HL-60/S4 (cell line): ENCODE results near the gene HADHA.
"Not testable (repeated sequence)": the region's sequence is repeated elsewhere in the genome, so short reads cannot be mapped to it uniquely, and the experiment has no call there.

Experiments
- in situ Hi-C: fragments of 300-500 bp; cut with MboI; formaldehyde crosslinking; loops from 2 replicates; pipeline ENCODE4 v1.14.3; 2022; ENCODE audit warnings: low sequenced_read_pairs

Gene HADHA

DNA sequence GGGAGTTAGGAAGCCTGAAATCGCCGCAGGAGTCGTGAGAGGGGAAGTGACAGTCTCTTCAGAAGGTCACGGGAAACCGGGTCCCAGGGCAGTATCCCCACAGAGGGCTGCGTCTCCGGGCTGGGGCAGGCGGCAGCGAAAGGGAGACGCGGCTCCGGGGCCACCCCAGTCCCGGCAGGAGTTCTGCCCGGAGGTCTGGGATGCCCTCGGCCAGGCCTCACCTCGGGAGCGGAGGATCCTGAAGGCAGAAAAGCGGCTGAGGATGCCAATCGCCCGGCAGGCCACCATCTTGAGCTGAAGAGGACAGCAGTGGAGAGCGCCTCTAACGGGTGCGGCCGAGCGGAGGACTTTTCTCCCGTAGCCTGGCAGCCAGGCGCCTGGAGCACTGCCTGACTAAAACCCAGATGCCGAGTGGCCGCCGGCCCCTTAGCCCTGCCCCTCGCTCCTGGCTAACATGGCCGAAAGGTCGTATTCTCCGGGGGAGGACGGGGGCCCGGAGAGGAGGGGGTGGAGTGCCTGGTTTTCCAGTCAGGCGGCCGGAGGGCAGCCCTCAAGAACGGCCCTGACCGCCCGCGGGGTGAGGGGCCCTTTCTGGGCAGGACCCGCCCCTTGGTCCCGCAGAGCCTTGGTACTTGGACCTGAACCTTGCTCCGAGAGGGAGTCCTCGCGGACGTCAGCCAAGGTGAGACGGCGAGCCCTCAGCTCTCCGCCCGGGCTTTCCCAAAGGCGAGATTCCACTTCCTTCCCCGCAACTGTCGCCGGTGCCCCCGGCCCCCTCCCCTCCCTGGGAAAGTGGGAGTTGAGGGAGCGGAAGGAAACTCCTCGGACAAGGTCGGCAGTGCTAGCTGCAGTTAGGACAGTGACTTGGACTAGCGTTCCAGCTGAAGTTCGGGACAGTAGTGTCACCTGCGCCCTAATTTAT, at the start of gene HADHA, which contains the start of gene HADHB:
TSS of gene HADHA (minus strand) at position 324 of the 922 bp plus-strand sequence. CDS start at position 288, 36 bp downstream.
TSS of gene HADHB (plus strand) at position 631 of the 922 bp plus-strand sequence. CDS start 9,316 bp downstream, outside the sequence.
- in situ Hi-C loops, result no loop called here

DNA sequence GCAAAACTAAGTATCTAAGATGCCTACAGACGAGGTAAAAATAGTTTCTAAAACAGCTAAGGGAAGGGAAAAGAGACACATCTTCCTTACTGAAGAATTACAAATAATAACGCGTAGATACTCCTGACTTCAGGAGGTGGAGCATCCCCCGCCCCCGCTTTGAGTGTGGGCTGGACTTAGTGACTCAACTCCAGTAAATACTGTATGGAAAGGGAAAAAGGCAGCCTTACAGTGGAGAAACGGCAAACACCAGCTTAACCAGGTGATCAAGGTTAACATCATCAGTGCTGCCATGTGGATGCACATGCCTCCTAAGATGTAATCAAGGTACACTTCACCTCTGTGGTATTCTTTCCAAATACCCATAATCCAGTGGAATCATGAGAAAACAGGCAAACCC, 48.2 kb upstream of the HADHA start:
- in situ Hi-C loops, result no loop called here

DNA sequence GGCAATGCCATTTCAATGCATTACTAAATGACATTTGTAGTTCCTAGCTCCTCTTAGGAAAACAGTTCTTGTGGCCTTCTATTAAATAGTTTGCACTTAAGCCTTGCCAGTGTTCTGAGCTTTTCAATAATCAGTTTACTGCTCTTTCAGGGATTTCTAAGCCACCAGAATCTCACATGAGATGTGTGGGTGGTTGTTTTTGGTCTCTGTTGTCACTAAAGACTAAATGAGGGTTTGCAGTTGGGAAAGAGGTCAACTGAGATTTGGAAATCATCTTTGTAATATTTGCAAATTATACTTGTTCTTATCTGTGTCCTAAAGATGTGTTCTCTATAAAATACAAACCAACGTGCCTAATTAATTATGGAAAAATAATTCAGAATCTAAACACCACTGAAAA, 45.6 kb upstream of the HADHA start:
- in situ Hi-C loops, result no loop called here

DNA sequence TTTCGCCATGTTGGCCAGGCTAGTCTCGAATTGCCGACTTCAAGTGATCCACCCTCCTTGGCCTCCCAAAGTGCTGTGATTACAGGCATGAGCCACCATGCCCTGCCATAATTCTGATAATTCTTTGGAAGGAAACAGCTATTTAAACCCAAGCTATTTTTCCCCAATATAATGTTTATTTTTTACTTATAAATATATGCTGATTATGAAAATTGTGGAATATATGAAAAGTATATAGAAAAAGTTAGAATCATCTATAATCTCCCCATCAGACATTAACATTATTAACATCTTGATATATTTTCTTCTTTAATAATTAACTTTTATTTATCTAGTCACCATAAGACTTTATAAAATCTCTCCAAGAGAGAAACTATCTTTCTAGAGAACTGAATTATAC, 41.5 kb upstream of the HADHA start:
- in situ Hi-C loops, result no loop called here

DNA sequence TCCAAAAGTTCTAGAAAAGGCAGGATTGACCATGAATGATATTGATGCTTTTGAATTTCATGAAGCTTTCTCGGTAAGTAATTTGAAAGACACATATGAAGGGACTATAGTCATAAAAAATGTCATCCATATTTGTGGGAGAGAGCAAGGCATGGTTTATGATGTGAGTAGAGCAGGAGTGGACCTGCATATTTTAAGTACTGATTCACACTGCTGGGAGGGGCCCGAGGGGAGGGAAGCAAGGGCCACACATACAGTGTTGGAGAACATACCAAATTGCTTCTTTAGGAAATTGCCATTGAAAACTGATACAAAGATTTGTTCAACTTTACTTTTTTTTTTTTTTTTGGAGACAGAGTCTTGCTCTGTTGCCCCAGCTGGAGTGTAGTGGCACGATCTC, 39.7 kb upstream of the HADHA start:
- in situ Hi-C loops, result no loop called here

DNA sequence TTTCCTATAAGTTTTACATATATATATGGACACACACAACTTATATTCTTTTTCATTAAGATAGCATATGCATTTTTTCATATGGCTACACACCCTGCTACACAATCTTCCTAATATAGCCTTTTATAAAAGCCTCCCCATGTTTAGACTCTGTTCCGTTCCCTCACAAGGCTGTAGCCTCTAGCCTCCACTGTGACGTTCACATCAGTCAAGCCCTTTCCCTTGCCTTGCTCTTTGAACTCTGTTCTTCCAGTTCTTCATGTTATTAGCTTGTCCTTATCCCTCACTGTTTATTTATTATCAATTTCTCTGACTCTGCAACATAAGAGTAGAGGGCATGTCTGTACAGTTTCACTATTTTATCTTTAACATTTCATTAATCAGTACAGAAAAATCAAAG, 39.2 kb upstream of the HADHA start:
- in situ Hi-C loops, result no loop called here

DNA sequence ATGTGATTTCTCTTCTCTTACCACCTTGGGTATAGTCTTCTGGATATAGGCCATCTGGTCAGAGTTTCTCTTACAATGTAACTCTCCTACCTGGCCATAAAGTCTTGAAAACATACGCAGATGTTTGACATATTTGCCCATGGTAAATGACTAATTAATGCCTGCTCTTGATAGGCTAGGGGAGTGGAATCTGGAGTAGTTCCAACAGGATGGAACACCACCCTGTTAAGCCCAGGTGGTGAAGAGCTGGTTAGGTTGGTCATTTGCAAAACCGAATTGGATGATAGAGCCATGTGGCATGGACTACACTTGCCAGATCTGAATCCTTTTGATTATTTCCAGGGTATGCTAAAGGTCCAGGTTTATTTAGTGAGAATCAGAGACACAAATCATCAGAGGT, 36.8 kb upstream of the HADHA start:
- in situ Hi-C loops, result no loop called here

DNA sequence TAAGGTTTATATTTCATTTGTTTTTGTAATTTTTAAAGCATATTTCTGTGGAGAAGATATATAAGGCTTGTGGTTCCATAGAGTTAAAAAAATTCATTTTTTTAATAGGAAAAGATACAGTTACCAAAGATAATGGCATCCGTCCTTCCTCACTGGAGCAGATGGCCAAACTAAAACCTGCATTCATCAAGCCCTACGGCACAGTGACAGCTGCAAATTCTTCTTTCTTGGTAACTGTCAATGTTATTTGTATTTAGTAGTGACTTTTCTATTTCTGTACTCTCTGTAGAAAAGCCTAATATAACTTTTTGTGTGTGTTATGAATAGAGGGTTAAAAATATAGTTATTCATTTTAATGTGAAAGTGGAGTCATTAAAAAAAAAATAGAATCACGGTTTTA, 35.5 kb upstream of the HADHA start:
- in situ Hi-C loops, result no loop called here

DNA sequence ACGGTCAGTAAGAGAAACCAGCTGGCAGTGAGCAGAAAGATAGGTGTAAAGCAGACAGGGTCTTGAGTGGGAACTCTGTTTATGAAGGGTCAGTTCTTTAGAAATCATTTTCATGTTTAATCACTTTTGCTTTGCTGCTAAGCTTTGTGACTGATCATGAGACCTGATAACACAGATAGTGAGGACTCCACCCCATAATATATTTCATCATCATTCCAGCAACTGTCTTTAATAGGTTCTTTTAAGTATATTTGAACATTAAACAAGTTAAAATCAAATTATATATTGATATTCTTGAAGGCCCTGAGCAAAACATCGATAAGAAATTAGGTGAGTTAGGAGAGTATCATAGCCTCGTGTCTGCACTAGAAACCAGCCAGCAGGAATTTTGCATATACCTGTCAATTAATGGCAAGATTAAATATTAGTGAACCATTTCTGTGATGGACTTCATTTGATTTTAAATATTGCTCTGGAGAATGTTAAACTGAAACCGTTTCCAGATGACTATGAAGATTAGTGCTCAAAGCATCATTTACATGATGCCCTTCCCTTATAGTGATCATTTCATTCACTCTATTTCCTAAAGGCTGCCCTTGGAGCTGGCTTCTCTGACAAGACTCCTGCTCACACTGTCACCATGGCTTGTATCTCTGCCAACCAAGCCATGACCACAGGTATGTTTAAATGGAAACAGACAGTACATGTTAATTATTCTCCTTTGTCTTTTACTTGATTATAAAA, 32.2 kb upstream of the HADHA start:
- in situ Hi-C loops, result no loop called here

DNA sequence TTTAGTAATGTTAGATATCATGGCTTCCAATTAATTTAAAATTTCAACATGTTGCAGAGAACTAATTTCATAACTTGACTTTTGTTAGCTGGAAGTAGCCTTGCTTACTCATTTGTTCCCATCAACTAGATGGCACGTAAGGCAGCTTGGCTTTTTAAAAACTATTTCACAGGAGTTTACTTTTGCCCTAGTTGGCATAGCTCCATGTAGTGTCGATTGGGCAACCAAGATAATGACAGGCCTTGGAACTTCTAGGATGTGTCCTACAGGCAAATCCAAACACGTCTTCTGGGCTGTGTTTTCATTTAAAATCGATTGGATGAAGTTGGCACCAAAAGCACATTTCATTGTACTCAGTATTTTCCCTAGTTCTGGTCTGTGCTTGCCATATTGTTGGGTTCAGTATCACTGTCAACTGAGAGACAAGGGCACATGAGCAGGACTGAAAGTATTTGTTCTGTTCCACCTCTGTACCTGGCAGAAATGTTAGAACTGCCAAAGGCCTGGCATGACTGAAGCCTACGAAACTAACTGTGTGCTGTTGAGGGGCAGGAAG, 29.7 kb upstream of the HADHA start:
- in situ Hi-C loops, result no loop called here

DNA sequence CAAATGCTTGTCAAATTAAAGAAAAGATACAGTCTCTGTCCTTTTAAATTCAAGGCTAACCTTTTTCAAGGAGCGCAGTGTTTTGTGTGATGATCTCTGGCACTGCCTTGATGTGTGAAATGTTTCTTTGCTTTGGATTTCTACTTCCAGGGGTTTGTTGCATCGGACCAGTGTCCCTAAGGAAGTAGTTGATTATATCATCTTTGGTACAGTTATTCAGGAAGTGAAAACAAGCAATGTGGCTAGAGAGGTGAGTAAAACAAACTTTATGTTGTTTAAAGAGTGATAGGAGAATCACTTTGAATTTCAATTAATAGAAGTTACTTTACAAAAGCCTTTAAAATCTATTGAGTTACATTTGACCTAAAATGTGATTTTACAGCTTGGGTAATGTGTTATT, 29.1 kb upstream of the HADHA start:
- in situ Hi-C loops, result no loop called here

DNA sequence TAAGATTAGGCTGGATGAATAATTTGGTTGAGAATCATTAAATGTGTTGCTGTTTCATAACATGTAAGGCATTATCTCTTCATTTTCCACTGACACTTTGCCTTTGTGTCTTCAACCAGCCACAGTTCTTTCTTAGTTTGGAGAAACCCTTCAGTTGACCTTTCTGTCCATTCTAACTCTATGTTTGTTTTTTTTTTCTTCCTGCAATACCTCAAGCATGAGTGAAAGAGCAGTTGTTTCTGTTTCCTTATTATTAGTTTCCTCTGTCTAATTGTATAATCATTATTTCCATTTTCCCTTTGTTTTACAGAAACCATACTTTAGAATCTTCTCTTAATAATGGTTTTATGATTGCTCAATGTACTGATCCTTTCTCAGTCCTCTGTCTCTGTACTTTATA, 25.9 kb upstream of the HADHA start:
- in situ Hi-C loops, result no loop called here

DNA sequence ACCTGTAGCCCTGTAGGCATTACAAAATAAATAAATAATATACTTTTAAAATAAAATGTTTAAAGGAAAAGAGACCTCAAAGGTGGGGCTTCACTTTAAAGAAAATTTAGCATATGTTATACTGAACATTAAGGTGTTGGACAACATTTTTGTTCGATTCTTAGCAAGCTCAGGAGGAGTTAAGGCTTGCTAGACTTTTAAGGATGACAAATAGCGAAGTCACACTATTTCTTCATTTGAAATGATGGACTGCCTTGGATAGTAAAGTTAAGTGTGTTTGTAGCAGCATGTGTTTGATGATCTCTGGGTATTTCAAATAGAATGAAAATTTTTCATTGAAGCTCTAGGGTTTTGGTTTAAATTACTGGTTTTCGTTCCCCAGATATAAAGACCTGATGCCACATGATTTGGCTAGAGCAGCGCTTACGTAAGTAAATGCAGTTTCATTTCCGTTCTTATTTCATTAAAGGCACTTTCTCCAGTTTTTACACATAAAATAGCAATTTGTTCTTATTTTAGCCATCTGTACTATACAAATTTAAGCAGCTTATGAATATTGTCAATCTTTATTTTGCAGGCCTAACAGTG, 25.2 kb upstream of the HADHA start:
- in situ Hi-C loops, result no loop called here

DNA sequence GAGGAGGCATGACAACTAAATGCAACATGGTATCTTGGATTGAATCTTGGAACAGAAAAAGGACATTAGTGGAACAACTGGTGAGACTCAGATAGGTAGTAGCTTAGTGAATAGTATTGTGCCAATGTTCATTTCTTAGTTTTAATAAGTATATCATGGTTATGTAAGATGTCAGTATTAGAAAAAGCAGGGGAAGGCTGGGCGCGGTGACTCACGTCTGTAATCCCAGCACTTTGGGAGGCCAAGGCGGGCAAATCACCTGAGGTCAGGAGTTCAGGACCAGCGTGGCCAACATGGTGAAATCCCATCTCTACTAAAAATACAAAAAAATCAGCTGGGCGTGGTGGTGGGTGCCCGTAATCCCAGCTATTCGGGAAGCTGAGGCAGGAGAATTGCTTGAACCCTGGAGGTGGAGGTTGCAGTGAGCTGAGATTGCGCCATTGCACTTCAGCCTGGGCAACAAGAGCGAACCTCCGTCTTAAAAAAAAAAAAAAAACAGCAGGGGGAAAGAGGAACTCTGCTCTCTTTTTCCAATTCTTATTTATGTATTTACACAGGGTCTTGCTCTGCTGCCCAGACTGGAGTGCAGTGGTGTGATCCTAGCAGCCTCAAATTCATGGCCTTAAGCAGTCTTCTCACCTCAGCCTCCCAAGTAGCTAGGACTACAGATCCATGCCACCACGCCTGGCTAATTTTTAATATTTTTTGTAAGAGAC, 24.4 kb upstream of the HADHA start:
- in situ Hi-C loops, result not testable (repeated sequence)

DNA sequence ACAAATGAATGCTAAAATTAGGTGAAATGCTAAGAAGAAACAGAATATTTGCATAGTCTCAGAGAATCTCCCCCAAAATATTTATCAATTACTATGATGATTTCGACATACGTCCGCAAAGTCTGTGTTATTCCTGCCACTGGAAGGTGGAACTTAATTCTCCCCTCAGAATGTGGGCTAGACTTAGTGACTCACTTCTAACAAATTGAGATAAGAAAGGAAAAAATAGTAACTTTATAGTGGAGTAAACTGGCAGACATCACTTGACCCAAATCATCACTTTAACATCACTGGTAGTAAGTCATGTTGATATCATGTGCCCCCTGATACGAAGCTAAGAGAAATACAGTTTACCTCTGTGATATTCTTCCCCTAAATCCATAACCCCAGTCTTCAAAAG, 23.8 kb upstream of the HADHA start:
- in situ Hi-C loops, result no loop called here

DNA sequence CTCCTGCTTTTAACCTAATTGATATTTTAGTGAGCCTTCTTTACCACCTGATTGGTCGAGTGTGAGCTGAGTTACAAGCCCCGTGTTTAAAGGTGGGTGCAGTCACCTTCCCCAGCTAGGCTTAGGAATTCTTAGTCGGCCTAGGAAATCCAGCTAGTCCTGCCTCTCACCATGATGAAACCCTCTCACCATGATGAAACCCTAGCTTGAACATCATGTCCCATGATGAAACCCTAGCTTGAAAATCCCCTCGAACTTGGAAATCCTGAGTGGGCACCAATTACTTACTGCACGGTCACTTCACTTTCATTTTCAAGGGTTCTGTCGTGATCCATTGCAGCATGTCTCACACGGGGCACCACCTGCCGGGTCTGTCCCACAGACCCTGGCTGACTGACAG, 14.4 kb upstream of the HADHA start:
- in situ Hi-C loops, result not testable (repeated sequence)

DNA sequence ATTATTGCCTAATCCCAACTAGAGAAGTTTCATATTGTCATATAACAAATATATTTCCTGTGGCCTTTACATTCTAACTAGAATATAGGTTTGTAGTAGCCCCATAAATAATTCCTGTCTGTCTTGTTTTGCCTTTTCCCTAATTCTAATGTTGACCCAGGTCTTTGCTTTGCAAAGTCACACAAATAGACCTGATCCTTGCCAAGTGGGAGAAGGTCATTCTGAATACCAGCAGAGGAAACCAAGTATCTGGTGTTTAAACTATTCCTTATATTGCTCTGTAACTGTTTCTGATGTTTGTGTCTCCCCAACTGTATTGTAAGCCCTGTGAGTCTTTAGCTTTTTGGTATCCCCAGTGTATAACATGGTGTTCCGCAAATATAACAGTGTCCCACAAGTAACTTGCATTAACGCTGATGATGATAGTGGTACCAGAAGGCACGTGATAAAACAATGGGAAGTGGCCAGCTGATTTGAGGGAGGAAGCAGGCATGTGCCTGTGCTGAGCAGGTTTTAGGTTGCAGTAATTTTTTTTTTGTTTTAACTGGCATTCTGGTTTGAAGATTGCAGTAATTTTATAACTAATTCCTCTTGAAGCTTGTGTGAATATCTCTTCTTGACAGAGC, 11.4 kb upstream of the HADHA start:
- in situ Hi-C loops, result no loop called here

DNA sequence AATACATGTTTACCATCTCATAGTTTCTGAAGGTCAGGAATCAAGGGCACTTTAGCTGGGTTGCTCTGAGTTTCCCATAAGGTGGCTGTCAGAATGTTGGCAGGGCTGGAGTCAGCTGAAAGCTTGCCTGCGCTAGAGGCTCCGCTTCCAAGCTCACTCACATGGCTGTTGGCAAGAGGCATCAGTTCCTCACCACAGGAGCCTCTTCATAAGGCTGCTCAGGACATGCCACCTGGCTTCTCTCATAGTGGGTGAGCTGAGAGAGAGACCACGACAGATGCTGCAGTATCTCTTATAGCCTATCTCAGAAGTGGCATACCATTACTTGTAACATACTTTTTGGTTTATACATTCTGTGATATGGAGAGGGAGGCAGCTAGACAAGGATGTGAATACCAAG, 7.5 kb upstream of the HADHA start:
- in situ Hi-C loops, result no loop called here

DNA sequence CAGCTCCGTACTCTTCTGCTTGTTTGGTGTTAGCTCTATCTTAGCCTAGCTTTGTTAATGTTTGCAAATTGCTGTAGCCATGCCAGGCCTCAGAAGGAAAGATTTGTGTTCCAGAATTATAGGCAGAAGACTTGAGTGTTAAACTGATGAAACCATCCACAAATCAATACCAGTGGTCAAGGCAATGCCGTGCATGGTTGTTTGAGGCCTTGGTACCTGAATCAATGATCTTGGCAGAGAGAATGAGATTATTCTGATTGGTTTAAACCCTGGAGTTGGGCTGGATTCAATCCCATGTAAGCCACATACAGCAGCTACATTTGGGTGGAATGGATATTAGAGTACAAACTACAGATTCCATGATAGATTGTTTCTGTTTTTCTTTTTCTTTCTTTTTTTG, 5.2 kb upstream of the HADHA start:
- in situ Hi-C loops, result no loop called here

DNA sequence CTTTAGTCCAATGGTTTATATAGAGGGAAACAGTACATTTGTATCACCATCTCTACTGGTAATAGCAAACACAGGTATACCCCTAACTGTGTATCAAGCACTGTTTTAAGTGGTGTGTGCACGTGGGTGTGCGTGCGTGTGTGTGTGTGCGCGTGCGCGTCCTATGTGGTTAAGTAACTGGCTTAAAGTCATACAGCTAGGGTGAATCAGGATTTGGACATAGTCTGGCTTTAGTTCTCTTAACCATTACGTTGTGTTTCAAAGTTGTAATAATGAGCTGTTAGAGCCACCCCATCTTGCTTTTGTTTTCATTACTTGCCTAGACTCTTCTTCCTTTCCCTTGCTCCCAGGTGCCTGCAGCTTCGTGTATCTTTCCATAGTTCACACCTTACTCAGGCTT, 2.4 kb upstream of the HADHA start:
- in situ Hi-C loops, result no loop called here
